Mammary microvascular endothelial cell (primary cell): ENCODE measurements around the gene THNSL1. TPM values are rescaled to one million over a fixed set of nuclear protein-coding genes. Genes with fewer than 3 reads are reported as not detected.

Experiments used
- total RNA-seq: library from RNA; depleted of rRNA; stranded (reverse); fragments of >200 nt; gene quantifications from 2 replicates; pipeline ENCODE4 v1.2.3, GENCODE V29; 2015

THNSL1 gene
- 1.3 and 2.9 TPM in 2 replicates for total RNA-seq

GRCh38 chr10:25016376-25017153 is at the start of gene THNSL1:
THNSL1 (plus strand) TSS chr10:25016612; CDS start chr10:25023224, 6,612 bp downstream.

GRCh38 chr10:25015828-25016375 is 510 bp upstream of the THNSL1 start, which contains the start of gene ENKUR:
ENKUR (minus strand) TSS chr10:25016158; CDS start chr10:25015936, 222 bp downstream.

Other genes starting within 250 kb of the THNSL1 start
- gene PRTFDC1, start 64.0 kb upstream of the THNSL1 start, total RNA-seq: 7.8 and 9.4 TPM in 2 replicates
- 0.39 and 0.47 TPM in 2 replicates for gene ENKUR, start 454 bp upstream of the THNSL1 start, total RNA-seq
- gene GPR158, start 158.4 kb downstream of the THNSL1 start, total RNA-seq: not detected in 2 replicates